Trophoblast cell (in vitro differentiated cells and primary cell): Measurements from ENCODE around the gene PRR22.

Experiments used
- DNase-seq, 2 donors: peaks; one replicate each; pipeline ENCODE4 v3.0.0-alpha.2; 2016
- H2AFZ ChIP-seq: 2 replicates; pipeline ENCODE4 v1.6.1; 2013; ENCODE audit warnings: low read length, moderate library complexity, mild to moderate bottlenecking; ENCODE audit not compliant: insufficient read depth, poor library complexity
- H2AK5ac ChIP-seq: 2 replicates; pipeline ENCODE4 v1.6.1; 2013; ENCODE audit warnings: mild to moderate bottlenecking, low read length
- H2BK120ac ChIP-seq: 2 replicates; pipeline ENCODE4 v1.6.1; 2013; ENCODE audit warnings: low read length, mild to moderate bottlenecking, moderate library complexity; ENCODE audit not compliant: insufficient read depth, poor library complexity
- H2BK12ac ChIP-seq: 2 replicates; pipeline ENCODE4 v1.6.1; 2013; ENCODE audit warnings: mild to moderate bottlenecking, low read length, moderate library complexity
- H2BK5ac ChIP-seq: 2 replicates; pipeline ENCODE4 v1.6.1; 2013; ENCODE audit warnings: low read length, low read depth, moderate library complexity, mild to moderate bottlenecking; ENCODE audit not compliant: poor library complexity
- H3K14ac ChIP-seq: 2 replicates; pipeline ENCODE4 v1.6.1; 2013; ENCODE audit warnings: mild to moderate bottlenecking, low read length
- H3K18ac ChIP-seq: 2 replicates; pipeline ENCODE4 v1.6.1; 2013; ENCODE audit warnings: mild to moderate bottlenecking, low read length
- H3K23ac ChIP-seq: 2 replicates; pipeline ENCODE4 v1.6.1; 2013; ENCODE audit warnings: low read length
- H3K27ac ChIP-seq: 2 replicates; pipeline ENCODE4 v1.5.1; 2013; ENCODE audit warnings: low read depth, mild to moderate bottlenecking, inconsistent platforms, low read length, moderate library complexity
- H3K27me3 ChIP-seq: 2 replicates; pipeline ENCODE4 v1.6.1; 2013; ENCODE audit warnings: inconsistent platforms, mild to moderate bottlenecking, low read length, moderate library complexity; ENCODE audit not compliant: insufficient read depth
- H3K36me3 ChIP-seq, 2 experiments: 1 replicate in 1 of 2; 2 replicates in 1 of 2; pipeline ENCODE4 v1.6.1; 2013; ENCODE audit warnings: low read length in 2 of 2, mild to moderate bottlenecking in 2 of 2, moderate library complexity in 1 of 2; ENCODE audit not compliant: insufficient read depth in 2 of 2, control insufficient read depth in 1 of 2
- H3K4ac ChIP-seq: 2 replicates; pipeline ENCODE4 v1.6.1; 2013; ENCODE audit warnings: low read depth, mild to moderate bottlenecking, low read length, moderate library complexity
- H3K4me1 ChIP-seq, 2 experiments: 1 replicate in 1 of 2; 2 replicates in 1 of 2; pipeline ENCODE4 v1.6.1; 2013; ENCODE audit warnings: low read length in 2 of 2, mild to moderate bottlenecking in 2 of 2, moderate library complexity in 1 of 2; ENCODE audit not compliant: insufficient read depth in 2 of 2, control insufficient read depth in 1 of 2
- H3K4me2 ChIP-seq: 2 replicates; pipeline ENCODE4 v1.6.1; 2013; ENCODE audit warnings: inconsistent platforms, mild to moderate bottlenecking, low read length, moderate library complexity
- H3K4me3 ChIP-seq: 2 replicates; pipeline ENCODE4 v1.5.1; 2013; ENCODE audit warnings: mild to moderate bottlenecking, low read depth, low read length, inconsistent platforms
- H3K79me1 ChIP-seq: one replicate; pipeline ENCODE4 v1.6.1; 2013; ENCODE audit warnings: low read length
- H3K79me2 ChIP-seq: 2 replicates; pipeline ENCODE4 v1.6.1; 2013; ENCODE audit warnings: low read length, mild to moderate bottlenecking; ENCODE audit not compliant: control insufficient read depth, insufficient read depth, poor library complexity
- H3K9ac ChIP-seq: 2 replicates; pipeline ENCODE4 v1.6.1; 2013; ENCODE audit warnings: mild to moderate bottlenecking, low read length
- H3K9me3 ChIP-seq: 2 replicates; pipeline ENCODE4 v1.6.1; 2013; ENCODE audit warnings: low read depth, mild to moderate bottlenecking, control low read depth, inconsistent platforms, low read length; ENCODE audit not compliant: insufficient read depth
- H4K12ac ChIP-seq: 2 replicates; pipeline ENCODE4 v1.6.1; 2013; ENCODE audit warnings: low read depth, mild to moderate bottlenecking, low read length, moderate library complexity
- H4K8ac ChIP-seq: 2 replicates; pipeline ENCODE4 v1.6.1; 2013; ENCODE audit warnings: low read depth, mild to moderate bottlenecking, low read length, moderate library complexity
- H4K91ac ChIP-seq: one replicate; pipeline ENCODE4 v1.6.1; 2013; ENCODE audit warnings: low read depth, mild to moderate bottlenecking, low read length, moderate library complexity
- WGBS: extraction: QIAGEN DNeasy Blood & Tissue Kit; methylation state at CpG from one replicate; pipeline ENCODE4 v1.1.7; 2013; ENCODE audit warnings: missing lambda C conversion rate; ENCODE audit not compliant: insufficient read length, insufficient coverage; ENCODE audit errors: extremely low coverage; 5-methylcytosine and 5-hydroxymethylcytosine counted together

Gene PRR22

GRCh38 chr19:5788422-5788821 lies 3.9 kb upstream of the PRR22 start:
- Histone ChIP-seq H3K14ac (no peak overlapping the region), H3K4ac (no peak overlapping the region), H4K91ac (no peak overlapping the region), H3K4me1 (peaks cover 3 to 6% of the 10 kb centered on the region in 2 experiments), H3K9me3 (peaks cover 5% of the 10 kb centered on the region), H3K4me3 (no peak overlapping the region), H3K9ac (no peak overlapping the region), H2BK12ac (no peak overlapping the region), H2AK5ac (no peak overlapping the region), H4K12ac (no peak overlapping the region), H2BK120ac (no peak overlapping the region), H3K36me3 (peaks cover 59% of the 10 kb centered on the region in 2 experiments), H3K27ac (no peak overlapping the region), H3K4me2 (no peak overlapping the region), H3K79me2 (peaks cover 2% of the 10 kb centered on the region), H2BK5ac (no peak overlapping the region), H3K27me3 (no peaks in the 10 kb centered on the region), H3K23ac (no peak overlapping the region), H3K18ac (no peak overlapping the region), H3K79me1 (peaks cover 4% of the 10 kb centered on the region), H4K8ac (no peak overlapping the region), H2AFZ (no peak overlapping the region)
- no CpG with 5 or more reads among the region's 5 CpGs for WGBS
- no peak for DNase-seq

GRCh38 chr19:5787409-5788182 lies 3.0 kb upstream of the PRR22 start:
- Histone ChIP-seq H3K9ac (no peak overlapping the region), H3K18ac (no peak overlapping the region), H2AK5ac (no peak overlapping the region), H3K79me1 (peaks cover 4% of the 10 kb centered on the region), H3K4me2 (no peak overlapping the region), H2BK12ac (no peak overlapping the region), H4K12ac (no peak overlapping the region), H3K79me2 (peaks cover 2% of the 10 kb centered on the region), H3K27ac (no peak overlapping the region), H3K23ac (no peak overlapping the region), H2BK5ac (no peak overlapping the region), H3K4me3 (no peak overlapping the region), H2AFZ (no peak overlapping the region), H3K14ac (no peak overlapping the region), H3K9me3 (peaks cover 5% of the 10 kb centered on the region), H4K91ac (no peak overlapping the region), H3K27me3 (no peaks in the 10 kb centered on the region), H3K36me3 (peaks cover 59 to 61% of the 10 kb centered on the region in 2 experiments), H3K4ac (no peak overlapping the region), H2BK120ac (no peak overlapping the region), H4K8ac (no peak overlapping the region), H3K4me1 (peaks cover 3 to 6% of the 10 kb centered on the region in 2 experiments)
- no CpG with 5 or more reads among the region's 39 CpGs for WGBS
- DNase-seq, result no peak

- whole genome bisulfite sequencing, result no CpG with 5 or more reads among the region's 44 CpGs
- Histone ChIP-seq H4K12ac (no peak overlapping the region), H3K18ac (no peak overlapping the region), H3K36me3 (peaks cover 59 to 61% of the 10 kb centered on the region in 2 experiments), H2BK120ac (no peak overlapping the region), H3K79me2 (peaks cover 2% of the 10 kb centered on the region), H3K4me3 (no peak overlapping the region), H3K4me1 (peaks cover 3 to 6% of the 10 kb centered on the region in 2 experiments), H3K27me3 (no peaks in the 10 kb centered on the region), H2AFZ (no peak overlapping the region), H4K8ac (no peak overlapping the region), H4K91ac (no peak overlapping the region), H2BK12ac (no peak overlapping the region), H3K27ac (no peak overlapping the region), H3K23ac (no peak overlapping the region), H2AK5ac (no peak overlapping the region), H3K9me3 (peaks cover 5% of the 10 kb centered on the region), H3K9ac (no peak overlapping the region), H3K4me2 (no peak overlapping the region), H2BK5ac (no peak overlapping the region), H3K79me1 (peaks cover 4% of the 10 kb centered on the region), H3K4ac (no peak overlapping the region), H3K14ac (no peak overlapping the region)
- DNase-seq, result no peak
Measured at GRCh38 chr19:5786593-5787408, 2.3 kb upstream of the PRR22 start.

- H4K8ac ChIP-seq, result no peak overlapping the region
- no peak for DNase-seq
- no CpG with 5 or more reads among the region's 37 CpGs for WGBS
Measured at GRCh38 chr19:5785423-5785822, 877 bp upstream of the PRR22 start.

More at GRCh38 chr19:5785423-5785822, 877 bp upstream of the PRR22 start:
- H3K36me3 ChIP-seq, result peaks cover 59 to 61% of the 10 kb centered on the region in 2 experiments
- no peaks in the 10 kb centered on the region for H3K27me3 ChIP-seq
- H2AK5ac ChIP-seq, result no peak overlapping the region
- H3K18ac ChIP-seq, result no peak overlapping the region
- H3K9me3 ChIP-seq, result peaks cover 4% of the 10 kb centered on the region
- no peak overlapping the region for H3K27ac ChIP-seq
- no peaks in the 10 kb centered on the region for H3K79me1 ChIP-seq
- no peak overlapping the region for H3K14ac ChIP-seq
- H3K9ac ChIP-seq, result no peak overlapping the region
- H2BK120ac ChIP-seq, result no peak overlapping the region
- H3K4me2 ChIP-seq, result no peak overlapping the region
- H3K4me3 ChIP-seq, result no peak overlapping the region
- no peak overlapping the region for H2BK5ac ChIP-seq
- no peak overlapping the region for H4K12ac ChIP-seq
- H2AFZ ChIP-seq, result no peak overlapping the region
- no peak overlapping the region for H4K91ac ChIP-seq
- no peak overlapping the region for H3K23ac ChIP-seq
- no peak overlapping the region for H3K4ac ChIP-seq
- H3K4me1 ChIP-seq, result peaks cover 3 to 6% of the 10 kb centered on the region in 2 experiments
- H3K79me2 ChIP-seq, result no peaks in the 10 kb centered on the region
- no peak overlapping the region for H2BK12ac ChIP-seq
